ENCODE measurements around the gene OTUB1.

OTUB1 gene

DNA sequence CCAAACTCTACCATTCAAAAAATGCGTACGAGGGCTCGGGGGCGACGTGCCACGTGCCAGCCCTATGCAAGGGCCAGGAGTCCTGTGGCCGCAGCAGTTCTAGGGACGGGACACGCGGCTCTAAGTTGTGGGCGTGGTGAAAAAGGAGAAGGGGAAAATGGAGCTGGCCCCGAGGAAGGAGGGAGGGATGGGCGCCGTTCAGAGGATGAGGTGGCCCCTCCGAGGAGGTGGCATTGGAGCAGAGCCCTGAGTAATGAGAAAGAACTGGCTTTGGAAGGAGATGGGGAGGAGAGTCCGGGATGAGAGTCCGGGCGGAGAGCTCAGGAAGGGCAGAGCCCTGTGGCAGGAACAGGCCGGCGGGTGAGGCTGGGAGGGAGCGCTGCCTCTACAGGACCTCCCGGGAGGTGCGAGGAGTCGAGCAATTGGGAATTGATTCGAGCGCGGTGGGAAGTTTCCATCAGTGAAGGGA lies 21.0 kb downstream of the OTUB1 start:
- DNase-seq: peak; percentile 25

DNA sequence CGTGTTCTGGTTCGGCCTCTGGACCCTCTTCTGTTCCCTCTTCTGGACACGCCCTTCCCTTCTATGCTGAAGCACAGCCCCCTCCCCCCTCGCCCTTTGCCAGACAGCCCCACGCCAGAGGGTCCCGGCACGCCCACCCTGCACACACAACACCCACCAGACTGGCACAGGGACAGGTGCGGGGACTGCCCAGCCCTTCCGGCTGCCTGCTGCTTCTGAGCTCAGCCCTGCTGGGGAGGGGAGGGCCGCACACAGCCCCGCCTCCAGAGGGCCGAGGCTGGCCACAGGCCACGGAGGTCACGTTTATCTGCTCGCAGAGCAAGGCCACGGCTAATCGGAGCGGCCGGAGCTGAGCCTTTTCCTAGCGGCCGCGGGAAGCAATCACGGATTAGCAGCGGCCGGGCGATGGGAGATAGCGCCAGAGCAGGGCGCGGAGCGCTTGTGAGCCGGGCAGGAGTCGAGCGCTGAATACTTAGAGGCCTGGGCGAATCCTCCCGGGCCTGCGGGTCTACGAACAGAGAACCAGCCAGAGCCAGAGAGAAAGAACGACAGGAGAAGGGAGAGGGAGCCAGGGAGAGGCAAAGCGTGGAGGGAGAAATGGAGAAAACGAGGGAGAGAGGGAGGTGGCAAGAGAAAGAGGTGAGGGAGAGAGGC lies 21.5 kb downstream of the OTUB1 start:
- no peak for DNase-seq

DNA sequence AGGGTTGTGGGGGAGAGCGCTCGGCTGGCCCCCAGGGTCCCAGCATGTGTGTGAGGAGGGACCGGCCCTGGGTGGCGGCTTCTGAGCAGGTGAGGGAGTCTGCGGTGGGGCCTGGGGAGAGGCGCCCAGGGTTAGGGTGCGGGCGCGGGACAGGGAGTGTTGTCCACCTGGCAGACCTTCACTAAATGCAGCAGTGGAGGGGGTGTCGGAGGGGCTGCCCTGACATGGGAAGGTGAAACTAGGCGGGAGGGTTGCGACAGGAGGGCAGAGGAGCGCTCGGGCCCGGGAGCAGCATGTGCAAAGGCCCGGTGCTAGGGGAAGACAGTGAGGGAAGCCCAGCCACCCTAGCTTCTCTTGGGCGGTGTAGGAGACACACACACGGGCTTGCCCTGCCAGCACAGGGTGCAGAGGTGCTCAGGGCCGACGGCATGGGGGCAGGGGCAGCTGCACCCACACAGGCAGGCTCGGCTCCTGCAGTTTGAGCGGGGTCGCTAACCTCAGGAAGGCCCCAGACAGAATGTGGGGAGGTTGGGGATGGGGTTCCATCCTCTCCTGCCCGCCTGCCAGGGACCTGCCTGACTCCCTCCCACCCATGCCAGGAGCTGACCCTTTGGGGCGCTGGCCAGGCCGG lies 22.2 kb downstream of the OTUB1 start:
- no peak for DNase-seq

DNA sequence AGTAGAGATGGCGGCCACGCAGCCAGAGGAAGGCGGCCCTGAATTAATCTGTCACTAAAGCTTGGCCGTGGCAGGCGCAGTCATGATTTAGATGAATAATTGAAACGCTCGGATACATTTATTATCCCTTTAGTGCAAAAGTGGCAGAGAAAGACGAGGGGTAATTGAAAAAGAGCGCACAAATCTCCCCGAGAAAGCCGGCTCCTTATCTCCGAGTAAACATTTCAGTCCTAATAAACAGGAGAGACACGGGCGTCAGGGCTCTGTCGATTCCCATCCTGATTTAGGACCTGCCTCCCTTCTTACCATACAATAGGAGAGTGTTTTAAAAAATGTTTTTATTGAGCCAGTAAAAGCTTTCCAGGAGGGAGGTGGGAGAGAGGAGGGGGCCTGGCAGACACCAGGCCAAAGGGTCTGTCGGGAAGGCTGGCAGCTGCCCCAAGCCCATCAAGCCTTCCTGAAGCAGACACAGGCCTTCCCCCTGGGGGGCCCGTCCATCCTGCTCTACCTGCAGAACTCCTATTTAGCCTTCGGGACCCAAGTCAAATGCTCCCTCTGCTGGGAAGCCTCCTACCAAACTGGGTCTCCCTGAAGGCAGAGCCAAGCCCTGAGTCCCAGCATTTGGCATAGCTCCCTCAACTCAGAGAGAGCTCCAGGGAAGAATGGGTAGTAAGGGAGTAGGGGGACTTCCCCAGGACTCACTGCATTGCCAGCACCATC lies 22.8 kb downstream of the OTUB1 start:
- DNase-seq: no peak

DNA sequence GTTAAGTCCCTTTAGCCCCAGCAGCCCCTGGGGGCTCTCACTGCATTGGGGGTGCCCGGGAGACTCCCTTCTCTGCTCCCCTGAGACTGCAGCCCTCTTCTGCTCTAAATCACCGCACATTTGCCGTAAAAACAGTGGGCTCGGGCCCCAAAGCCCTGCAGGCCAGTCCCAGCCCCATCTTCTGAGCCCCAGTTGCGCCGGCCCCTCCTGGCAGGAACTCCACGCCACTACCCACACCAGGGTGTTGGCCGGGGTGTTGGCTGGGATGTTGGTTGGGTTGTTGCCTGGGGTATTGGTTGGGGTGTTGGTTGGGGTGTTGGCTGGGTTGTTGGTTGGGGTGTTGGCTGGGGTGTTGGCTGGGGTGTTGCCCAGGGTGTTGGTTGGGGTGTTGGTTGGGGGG lies 23.5 kb downstream of the OTUB1 start:
- no peak for DNase-seq

DNA sequence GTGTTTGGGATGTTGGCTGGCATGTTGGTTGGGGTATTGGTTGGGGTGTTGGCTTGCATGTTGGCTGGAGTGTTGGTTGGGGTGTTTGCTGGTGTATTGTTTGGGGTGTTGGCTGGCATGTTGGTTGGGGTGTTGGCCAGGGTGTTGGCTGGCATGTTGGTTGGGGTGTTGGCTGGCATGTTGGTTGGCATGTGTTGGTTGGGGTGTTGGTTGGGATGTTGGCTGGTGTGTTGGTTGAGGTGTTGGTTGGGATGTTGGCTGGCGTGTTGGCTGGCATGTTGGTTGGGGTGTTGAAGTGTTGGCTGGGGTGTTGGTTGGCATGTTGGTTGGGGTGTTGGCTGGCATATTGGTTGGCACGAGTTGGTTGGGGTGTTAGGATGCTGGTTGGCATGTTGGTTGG lies 24.5 kb downstream of the OTUB1 start:
- DNase-seq: no peak

DNA sequence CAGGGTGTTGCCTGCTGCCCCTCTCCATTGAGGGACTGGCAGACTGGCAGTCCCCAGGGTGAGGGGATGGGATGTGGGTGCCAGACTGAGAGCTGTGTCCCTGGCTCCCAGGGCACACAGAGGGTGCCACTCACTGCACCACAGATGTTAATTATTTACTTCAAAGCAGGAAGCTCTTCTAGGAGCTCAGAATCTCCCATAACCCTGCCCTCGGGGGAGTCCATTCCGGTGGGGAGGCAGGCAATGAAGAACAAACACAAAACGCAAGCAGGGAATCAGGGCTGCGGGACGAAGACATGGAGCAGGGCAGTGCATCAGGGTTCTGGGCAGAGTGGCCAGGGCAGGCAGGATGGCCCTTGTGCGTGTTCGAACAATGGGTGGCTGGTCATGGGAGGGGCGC lies 25.1 kb downstream of the OTUB1 start:
- no peak for DNase-seq

DNA sequence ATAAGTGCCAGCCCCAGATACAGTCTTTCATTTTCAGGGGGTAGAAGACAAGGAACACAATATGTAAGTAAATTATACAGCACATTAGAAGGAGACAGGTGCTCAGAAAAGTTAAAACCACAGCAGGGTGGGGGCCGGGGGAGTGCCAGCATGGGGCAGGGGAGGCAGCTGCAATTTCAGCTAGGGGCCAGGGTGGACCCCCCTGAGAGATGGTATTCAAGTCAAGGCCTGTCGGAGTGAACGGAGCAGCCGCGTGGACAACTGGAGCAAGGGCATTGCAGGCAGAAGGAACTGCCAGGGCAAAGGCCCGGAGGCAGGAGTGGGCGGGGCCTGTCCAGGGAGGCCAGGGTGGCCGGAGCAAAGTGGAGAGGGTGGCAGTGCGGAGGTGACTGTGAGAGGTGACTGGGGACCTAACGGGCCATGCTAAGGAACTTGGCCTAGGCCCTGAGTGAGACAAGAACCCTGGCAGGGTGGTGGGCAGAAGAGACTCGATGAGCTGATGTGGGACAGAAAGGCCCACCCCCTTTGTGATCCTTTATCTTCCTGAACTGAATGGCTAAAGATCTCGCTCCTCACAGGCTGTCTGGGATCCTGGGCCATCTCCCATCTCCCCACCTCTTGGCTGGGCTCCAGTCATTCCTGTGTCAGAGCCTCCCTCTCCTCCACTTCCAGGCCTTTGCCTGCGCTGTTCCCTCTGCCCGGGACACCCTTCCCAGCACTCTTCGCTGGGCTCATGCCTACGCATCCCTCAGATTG lies 27.1 kb downstream of the OTUB1 start:
- no peak for DNase-seq

DNA sequence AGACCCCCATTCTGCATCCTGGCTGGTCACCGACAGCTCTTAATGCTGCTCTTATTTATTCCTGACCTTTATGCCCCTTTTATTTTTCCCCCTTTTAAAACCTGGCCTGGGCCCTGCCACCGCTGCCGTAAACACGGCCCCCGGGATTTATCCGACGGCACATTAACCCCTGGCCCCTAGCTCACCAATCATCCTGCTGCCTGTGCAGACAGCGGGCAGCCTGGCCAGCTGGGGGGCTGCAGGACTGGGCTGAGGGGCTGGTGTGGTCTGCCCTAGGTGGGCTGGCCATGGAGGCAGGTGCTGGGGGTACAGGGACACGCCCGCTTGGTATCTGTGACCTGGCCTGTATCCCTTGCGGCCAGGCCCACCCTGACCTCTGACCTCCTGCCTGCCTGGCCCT lies 28.1 kb downstream of the OTUB1 start:
- no peak for DNase-seq

DNA sequence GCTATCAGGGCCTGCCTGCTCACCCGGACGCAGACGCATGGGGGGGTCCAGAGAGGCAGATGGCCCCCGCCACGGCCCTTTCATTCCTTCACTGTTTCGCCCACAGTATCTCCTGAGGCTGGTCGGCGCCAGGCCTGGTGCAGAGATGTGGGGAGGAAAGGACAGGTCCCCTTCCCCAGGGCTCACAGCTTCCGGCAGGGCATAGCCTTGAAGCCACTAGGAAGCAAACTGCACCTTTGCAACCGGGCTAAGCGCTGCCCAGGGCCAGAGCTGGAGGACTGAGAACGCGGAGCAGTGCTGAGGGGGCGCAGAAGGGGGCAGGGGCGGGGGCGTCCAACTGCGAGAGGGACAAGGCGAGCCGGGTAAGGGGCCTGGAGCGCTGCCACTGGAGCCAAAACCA lies 29.3 kb downstream of the OTUB1 start:
- no peak for DNase-seq

DNA sequence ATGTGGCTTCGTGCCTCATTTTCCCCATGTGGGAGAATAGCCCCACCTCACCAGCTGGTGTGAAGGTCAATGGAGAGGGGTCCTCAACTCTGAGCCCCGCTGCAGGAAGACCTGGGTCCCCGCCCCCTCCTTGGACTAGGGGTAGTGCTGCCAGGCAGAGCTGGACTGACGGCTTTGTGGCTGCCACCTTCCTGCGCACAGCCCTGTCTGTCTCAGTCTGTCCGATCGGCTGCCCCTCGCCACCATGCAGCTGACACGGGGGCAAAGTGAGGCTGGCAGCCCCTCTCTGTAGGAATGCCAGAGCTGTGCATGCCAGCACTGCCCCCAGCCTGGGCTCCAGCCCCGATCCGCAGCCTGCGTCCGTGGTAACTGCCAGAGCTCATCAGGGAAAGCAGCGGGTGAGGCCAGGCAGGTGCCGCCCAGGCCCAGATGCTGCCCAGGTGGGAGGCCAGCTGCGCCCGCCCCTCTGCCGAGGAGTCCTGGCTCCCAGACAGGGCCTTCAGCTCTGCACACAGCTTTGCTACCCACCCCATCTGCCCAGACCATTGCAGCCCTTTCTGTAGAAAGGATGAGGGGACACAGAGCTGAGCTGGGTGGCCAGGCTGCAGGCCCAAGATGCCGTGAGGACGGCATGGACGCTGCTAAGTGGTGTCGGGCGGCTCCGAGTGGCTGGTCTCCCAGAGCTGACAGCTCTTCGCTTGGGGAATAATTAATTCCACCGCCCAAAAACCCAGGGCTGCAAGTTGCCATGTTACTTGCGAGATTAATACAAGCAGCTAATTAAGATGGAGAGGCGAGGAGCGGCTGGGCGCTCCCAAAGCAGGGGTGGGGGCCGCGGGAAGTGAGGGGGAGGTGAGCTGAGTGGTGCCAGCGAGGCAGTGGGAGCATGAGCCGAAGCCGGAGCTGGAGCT lies 30.0 kb downstream of the OTUB1 start:
- DNase-seq: no peak

DNA sequence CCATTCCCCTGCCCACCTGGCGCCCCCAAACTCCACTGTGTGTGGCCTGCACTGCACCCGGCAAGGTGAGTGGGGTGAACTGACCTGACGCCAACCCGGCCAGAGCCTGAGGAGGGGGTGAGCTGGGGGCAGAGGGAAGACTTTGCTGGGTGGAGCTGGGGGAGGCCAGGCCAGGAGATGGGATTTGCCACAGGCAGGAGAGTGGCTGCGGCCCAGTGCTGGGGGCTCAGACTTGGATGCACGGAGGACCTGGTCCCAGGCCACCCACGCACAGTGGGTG lies 31.6 kb downstream of the OTUB1 start:
- DNase-seq: no peak

DNA sequence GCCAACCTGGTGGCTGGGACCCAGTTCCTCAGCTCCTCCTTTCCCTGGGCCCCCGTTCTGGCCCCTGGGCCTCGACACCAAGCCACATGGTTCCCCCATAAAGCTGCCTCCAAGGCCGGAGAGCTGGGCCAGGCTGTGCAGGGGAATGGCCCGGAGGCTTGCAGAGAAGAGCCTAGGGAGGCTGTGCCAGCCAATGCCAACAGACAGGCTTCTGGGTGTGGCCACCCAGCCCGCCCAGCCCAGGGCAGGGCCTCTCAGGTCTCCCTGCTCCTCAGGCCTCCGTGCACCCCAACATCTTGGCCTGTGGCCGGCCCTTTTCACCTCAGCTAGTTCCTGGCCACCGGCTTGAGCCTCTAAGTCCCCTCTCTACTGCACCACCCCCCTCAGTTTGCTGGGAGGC lies 32.1 kb downstream of the OTUB1 start:
- DNase-seq: no peak

DNA sequence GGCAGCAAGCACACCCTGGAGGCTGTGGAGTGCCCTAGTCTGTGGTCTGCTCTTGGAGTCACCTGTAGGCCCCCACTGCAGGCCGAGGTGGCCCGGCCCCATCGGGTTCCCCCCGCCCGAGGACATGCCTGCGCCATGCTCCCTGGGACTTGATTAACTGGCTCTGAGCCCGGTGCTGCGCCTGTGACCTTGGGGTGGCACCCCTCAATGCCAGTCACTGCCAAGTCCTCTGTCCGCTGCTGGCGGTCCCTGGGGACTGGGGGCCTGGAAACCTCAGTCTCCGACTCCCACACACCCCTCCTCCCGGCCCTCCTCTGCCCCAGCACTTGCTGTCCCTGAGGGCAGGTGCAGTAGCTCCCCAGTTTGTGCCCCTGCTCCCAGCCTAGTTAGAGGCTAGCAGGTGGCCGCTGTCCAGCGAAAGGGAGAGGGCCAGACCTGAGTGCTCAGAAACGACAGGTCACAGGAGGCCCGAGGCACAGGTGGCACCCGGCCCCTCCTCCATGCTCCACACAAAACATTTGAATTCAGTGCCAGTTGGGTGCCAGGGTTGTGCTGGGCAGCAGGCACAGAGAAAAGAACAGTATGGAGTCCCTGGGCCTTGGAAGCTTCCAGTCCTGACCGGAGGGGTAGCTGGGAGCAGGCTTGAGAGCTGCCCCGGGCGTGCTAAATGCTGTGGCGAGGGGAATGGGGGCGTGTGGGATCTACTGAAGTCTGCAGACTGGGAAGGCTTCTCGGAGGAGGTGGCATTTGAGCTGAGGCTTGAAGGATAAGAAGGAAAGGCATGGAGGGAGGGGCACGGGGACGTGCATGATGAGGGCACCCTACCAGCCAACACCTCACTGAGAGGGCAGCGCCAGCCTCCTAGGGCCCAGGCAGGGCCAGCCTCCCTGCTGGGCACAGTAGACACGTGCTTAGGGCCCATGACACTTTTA lies 33.1 kb downstream of the OTUB1 start:
- DNase-seq: no peak

DNA sequence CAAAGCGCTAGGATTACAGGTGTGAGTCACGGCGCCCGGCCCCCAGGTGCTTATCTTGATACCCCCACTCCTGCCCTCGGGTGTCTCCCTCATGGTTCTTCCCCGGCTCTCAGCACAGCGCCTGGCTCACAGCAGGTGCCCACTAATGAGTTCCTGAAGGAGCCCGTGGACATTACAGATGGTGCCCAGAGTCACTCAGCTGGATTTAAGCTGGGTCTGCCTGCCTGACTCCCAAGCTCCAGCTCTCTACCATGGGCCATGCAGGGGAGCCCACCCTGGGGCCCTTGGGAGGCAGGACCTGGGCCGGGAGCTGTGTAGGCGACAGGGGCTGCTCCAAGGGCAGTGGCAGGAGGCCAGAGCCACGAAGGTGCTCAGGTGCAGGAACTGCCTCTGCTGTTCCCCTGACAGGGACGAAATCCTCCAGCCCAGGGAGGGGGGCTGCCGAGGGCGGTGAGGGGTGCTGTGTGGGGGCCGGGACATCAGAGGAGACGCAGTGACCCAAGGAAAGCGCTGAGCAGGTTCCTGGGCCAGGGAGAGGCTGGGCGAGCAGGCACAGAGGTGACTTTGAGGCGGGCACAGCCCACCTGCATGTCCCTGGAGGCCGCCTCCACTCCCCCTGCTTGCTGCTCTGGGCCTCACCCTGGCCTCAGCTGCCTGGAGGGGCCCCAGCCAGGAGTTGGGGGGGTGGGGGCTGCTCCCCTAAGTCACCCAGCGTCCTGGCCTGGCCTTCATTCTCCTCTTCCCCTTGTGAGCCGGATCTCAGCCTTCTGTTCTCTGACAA lies 34.9 kb downstream of the OTUB1 start:
- no peak for DNase-seq

DNA sequence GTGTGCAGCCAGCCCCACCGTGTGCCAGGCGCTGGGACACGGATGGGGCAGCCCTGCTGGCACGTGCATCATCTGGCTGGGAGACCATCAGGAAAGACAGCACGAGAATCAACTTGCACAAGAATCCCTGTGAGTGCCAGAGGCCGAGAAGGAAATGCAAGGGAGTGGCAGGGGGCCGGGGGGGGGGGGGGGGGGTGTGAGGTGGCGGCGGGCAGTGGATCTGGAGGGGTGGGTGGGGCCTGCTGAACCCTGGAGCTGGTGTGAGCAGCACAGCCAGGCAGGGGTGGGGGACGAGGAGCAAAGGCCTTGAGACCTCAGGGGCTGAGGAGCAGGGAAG lies 35.5 kb downstream of the OTUB1 start:
- DNase-seq: no peak

DNA sequence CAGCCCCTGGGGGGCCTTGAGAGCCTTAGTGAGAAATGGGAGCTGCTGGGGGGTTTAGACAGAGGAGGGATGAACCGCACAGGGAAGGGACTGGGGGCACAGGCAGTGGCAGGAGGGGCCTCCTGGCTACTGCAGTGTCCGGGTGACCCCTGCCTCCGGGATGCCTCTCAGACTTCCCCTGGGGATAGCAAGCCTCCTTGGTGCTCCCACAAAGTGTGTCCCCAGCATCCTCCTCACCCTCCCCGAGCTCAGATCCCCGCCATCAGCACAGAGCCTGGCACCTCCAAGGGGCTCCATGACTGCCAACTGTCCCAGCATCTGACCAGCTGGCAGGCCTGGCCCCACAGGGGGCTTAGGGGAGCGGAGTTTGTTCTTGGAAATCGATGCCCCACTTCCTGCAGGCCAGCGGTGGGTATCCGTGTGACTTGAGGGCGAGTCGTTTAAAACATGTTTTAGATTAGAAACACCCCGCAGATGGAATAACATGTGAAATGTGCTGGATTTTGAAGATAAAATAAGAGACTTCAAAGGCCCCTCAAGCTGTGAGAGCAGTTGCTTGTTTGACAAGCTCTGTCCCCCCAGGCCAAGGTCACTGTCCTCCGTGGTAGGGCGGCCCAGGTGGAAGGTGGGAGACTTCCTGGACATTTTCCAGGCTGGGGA lies 36.0 kb downstream of the OTUB1 start:
- no peak for DNase-seq

DNA sequence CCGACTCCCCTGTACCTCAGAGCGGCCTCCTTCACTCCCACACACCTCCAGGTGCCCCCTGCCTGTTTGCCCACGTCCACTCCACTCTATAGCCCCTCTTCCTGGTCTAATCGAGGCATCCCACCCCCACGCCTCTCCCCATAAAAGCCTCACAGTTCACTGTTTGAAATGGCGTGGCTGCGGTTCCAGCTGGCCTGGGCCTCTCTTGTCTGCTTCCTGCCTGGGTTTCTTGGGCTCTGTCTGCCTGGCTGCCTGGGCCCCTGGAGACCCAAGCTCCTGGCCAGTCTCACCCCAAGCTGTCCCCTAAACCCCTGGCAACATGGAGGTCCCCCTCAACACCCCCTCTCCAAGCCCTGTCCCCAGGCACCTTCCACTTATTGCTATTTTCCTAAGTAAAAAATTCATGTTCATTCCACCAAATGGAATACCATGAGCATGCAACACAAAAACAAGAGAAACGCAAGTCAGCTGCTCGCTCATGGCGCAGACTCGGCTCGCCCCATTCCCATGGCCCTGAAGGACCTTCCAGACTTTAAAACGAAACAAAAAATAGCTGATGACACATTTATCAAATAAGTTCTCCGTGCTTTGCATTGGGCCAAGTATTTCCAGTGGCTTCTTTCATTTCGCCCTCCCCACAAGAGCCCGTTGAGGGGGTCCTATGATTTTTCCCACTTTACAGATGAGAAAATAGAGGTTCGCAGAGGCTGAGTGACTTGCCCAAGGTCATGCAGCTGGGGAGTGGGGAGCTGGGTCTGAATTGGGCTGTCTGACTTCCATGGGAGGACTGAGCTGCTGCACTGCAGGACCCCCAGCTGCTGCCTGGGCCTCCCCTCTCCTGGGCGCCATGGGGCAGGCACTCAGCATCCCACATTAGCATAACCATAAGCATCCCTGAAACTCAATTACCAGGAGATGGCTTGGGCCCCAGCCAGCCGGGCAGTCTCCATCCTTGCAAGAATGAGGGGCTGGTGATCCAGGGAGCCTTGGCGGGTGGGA lies 37.8 kb downstream of the OTUB1 start:
- DNase-seq: no peak

DNA sequence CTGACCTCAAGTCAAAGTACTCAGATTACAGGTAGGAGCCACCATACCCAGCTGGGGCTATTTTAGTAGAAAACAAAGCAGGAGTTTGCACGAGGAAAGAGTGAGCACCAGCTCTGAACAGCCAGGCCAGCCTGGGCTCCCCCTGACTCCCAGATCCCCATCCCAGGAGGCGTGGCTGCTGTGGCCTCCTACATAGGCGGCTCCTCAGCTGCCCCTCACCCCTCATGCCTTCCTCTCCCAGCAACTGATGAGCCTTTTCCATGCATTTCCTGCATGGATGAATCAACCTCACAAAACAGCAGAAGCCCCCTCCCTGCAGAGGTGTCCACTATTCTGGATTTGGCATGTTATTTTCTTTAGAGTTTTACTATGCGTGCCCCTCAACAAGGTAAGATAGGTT lies 39.0 kb downstream of the OTUB1 start:
- DNase-seq: no peak

Data from HCEC 1CT (cell line).